GM19193 (cell line): Measurements from ENCODE around the gene RBM7.

ENCODE experiments used
- POLR2A ChIP-seq: IDR thresholded peaks from 4 replicates; pipeline ENCODE4 v1.6.1; 2011; ENCODE audit not compliant: insufficient read depth, insufficient read length; ENCODE audit errors: extremely low read depth

The RBM7 gene

GRCh38 chr11:114426280-114426679, 25.8 kb downstream of the RBM7 start:
- TF ChIP-seq POLR2A, result no peak

- TF ChIP-seq POLR2A, result no peak
Observed at GRCh38 chr11:114430290-114430689, 29.8 kb downstream of the RBM7 start.

DNA sequence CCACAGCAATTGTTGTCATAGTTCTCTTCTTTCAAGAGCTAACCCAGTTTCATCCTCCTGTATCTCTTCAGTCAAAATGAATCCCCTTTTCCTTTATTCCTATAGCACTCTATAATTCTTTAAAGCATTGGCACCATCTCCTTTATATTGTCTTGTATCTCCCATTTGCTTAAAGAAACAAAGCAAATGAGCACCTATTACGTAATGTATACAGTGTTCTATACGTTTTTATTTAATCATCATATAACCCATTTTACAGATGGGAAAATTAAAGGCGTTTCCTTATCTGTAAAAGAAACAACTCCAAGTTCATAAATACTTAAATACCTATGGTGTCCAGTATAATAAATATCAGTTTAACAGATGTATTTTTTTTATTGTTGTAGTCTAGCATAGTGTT, 32.4 kb downstream of the RBM7 start:
- TF ChIP-seq POLR2A, result no peak

DNA sequence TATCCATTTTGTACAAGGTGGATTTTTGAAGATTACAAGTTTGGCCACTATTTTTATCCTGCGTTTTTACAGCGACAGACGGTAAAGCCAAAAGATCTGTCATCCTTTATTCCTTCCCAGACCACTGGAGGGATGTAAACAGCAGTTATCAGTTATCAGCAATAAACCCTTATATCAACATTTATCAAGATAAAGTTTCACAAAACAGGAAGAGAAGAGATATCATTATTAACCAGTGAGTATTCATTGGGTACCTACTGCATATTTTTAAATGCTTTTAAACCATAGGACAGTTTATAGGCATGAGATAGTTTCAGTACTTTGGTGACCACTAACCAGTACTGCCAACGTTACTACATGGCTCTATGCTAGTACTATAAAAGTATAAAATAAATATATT, 32.9 kb downstream of the RBM7 start:
- no peak for TF ChIP-seq POLR2A

DNA sequence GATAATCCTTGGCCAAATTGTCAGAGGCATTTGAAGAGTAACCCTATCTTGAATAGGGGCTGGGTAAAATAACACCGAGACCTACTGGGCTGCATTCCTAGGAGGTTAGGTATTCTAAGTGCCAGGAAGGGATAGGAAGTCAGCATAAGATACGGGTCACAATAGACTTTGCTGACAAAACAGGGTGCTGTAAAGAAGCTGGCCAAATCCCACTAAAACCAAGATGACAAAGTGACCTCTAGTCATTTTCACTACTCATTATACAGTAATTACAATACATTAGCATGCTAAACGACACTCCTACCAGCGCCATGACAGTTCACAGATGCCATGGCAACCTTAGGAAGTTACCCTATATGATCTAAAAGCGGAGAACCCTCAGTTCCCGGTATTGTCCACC, 37.8 kb downstream of the RBM7 start:
- TF ChIP-seq POLR2A, result no peak

DNA sequence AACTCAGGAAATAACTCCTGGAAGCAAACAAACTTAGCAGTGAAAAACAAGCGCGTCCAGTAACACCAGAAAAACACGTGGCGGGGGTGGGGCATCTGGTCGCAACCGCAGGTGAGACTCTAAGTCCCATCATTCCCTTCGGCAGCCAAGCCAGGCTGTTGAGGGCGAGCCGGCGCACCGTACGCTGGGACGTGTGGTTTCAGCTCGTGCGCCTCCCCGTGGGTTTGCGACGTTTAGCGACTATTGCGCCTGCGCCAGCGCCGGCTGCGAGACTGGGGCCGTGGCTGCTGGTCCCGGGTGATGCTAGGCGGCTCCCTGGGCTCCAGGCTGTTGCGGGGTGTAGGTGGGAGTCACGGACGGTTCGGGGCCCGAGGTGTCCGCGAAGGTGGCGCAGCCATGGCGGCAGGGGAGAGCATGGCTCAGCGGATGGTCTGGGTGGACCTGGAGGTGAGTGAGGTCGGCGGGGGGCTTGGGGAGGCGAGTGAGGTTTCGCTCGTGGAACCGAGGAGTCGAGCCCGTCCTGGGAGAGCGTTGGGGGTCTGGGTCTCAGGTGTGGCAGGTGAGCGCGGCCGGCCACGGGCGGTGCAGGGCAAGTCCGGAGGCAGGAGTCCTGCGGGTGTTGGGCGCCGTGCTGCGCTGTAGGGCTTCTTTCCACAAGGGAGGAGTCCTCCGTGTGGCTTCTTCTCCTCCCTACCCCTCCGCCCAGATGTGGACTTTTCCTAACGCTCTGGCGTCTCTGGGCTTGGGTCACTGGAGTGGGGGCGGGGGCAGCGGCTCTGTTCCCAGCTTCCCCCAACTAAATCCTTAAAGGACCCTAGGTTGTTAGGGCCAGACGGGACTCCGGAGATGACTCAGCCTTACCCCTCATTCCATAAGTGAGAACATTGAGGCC, 39.0 kb downstream of the RBM7 start, which contains the start of gene REXO2:
Gene REXO2 (plus strand): TSS at position 239 of the 892 bp plus-strand sequence. CDS start 62 bp downstream, at position 301.
- TF ChIP-seq POLR2A, result peak; percentile 48

DNA sequence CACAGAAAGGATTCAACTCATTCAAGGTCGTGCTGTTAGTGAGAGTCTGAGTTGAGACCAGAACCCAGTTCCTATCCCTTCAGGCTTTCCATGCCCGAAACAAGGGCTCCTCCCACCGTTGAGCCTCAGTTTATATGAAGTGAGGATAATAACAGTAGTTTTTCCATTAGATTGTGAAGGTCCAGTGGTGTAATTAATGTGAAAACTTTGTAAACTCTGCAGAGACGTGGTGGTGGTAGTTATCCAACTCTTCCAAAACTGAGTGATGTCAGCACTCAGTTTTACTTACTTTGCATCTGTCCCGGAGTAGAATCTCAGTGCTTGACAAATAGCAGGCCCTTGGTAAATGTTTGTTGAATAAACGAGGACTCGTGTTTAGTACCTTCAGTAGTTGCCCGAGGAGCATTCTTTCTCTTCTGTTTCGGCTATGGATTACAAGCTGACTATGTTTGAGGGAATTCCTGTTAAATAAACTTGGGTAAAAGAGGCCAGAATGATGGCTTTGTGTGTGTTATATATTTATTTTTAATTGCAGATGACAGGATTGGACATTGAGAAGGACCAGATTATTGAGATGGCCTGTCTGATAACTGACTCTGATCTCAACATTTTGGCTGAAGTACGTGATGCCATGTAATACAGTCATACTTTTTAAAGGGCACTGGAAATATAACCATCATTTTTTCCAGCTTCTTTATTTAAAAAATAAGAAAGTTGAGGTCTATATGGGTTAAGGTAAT, 39.8 kb downstream of the RBM7 start:
- no peak for TF ChIP-seq POLR2A

DNA sequence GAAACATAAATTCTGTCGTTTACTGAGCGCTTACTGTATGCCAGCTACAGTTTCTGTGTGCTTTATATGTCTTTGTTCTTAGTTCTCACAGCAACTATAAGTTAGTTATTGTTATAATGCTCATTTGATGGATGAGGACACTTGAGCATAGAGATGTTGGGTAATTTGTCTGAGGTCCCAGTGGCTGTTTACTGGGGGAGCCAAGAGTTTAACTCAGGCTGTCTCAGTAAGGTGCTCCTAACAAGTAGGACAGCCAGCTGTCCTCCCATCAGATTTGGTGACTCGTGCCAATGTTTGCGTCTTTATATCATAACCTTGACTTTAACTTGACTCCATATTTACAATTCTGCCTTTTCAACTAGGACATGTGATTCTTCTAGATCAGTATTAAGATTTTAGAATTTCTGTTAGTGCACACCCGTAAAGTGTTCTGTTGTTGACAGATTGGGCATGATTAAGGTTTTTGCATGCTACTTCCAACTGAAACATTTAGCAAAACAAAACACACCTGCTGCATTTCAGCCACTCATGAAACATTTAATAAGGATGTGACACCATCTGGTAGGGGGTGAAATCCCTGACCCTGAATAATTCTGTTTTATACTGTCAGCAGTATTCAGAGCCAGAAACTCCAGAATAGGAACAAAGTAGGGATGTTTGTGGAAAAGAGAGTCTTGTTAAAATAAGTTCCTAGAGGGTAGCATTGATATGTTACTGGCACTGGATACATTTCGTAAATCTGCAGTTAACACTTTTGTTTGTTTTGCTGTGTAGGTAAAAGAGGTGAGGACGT, 40.7 kb downstream of the RBM7 start:
- no peak for TF ChIP-seq POLR2A

GRCh38 chr11:114441921-114442320, 41.5 kb downstream of the RBM7 start:
- no peak for TF ChIP-seq POLR2A

DNA sequence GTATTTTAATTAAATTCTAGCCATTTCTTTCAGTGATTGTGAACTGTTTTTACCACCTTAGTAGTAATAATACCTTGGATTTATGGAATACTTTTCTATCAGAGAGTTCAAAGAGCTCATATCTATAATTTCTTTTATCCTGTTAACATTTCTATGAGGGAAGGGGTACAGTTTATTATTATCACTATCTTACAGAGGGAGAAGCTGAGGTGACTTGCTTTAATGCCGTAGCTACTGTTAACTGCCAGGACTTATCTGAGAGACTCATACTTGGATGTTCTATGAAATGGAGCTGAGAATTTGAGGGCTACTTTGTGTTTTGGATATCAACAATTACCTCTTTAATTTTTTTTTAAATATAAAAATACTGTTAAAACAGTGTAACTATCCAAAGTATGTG, 42.1 kb downstream of the RBM7 start:
- TF ChIP-seq POLR2A, result no peak

DNA sequence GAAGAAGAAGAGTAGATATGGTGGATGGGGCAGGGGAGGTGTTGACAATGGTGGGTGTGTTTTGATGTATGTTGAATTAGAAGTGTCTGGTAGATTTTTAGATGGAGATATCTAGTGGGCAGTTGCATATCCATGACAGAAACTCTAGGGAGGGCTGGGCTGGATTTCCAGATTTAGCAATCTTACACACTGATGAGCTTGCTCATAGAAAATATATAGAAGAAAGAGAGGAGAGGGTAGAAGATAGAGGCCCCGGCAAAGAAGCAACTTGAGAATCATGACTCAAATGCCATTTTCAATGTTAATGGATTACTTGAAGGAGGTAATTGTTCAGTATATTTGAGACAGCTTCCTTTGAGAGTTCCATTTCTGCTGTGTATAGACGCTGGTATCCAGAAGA, 47.0 kb downstream of the RBM7 start:
- TF ChIP-seq POLR2A, result no peak

- TF ChIP-seq POLR2A, result no peak
Observed at GRCh38 chr11:114447892-114448291, 47.4 kb downstream of the RBM7 start.

- no peak for TF ChIP-seq POLR2A
Observed at GRCh38 chr11:114448749-114449482, 48.5 kb downstream of the RBM7 start.

DNA sequence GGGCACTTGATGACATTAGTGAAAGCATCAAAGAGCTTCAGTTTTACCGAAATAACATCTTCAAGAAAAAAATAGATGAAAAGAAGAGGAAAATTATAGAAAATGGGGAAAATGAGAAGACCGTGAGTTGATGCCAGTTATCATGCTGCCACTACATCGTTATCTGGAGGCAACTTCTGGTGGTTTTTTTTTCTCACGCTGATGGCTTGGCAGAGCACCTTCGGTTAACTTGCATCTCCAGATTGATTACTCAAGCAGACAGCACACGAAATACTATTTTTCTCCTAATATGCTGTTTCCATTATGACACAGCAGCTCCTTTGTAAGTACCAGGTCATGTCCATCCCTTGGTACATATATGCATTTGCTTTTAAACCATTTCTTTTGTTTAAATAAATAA, 49.4 kb downstream of the RBM7 start:
- no peak for TF ChIP-seq POLR2A
